HepG2 (cell line): ENCODE data around the gene DOCK10. TPM values are rescaled to one million over a fixed set of nuclear protein-coding genes. Genes with fewer than 3 reads are reported as not detected.

Experiments used
- ATAC-seq: fragments of 200-7000 bp; cut with Tn5 transposase; 3 replicates; pipeline ENCODE4 v1.9.1; 2020; ENCODE audit warnings: mild to moderate bottlenecking, moderate library complexity
- BruUV-seq: library from RNA; stranded (reverse); fragments of 400-500 nt; replicated peaks from 2 replicates; lab custom pipeline; 2021; lab: Mats Ljungman, UMichigan
- CTCF ChIA-PET: fragments of 300-600 bp; formaldehyde crosslinking; extraction: SDS; loops from one replicate; lab custom pipeline; 2021; ENCODE audit warnings: low total read pairs, inconsistent platforms, low intra/inter-chr PET ratio; lab: Yijun Ruan, JAX
- POLR2A ChIA-PET: fragments of 350-600 bp; sonication (Branson Sonifier 250); formaldehyde crosslinking; loops from one replicate; lab custom pipeline; 2020; ENCODE audit warnings: antibody characterized with exemption, inconsistent platforms; lab: Yijun Ruan, JAX
- DNase-seq: peaks from one replicate; pipeline ENCODE4 v3.0.0-alpha.2; 2015; ENCODE audit warnings: low spot score
- FAIRE-seq: peaks from 3 replicates; lab custom pipeline; 2011; peaks lifted over from hg19 to GRCh38; lab: Jason Lieb, UNC
- H2AFZ ChIP-seq: one replicate; pipeline ENCODE4 v1.6.1; 2011; ENCODE audit warnings: low read length, inconsistent platforms
- H3K27ac ChIP-seq: fragments of 300-600 bp; 3 replicates; pipeline ENCODE4 v1.8.0; 2011; ENCODE audit warnings: mixed run types, mild to moderate bottlenecking, mixed read lengths, low read length, inconsistent platforms; ENCODE audit not compliant: insufficient read depth; ENCODE audit errors: extremely low read length
- H3K27me3 ChIP-seq, 2 experiments: fragments of 200-600 bp in 1 of 2; 2 replicates in 1 of 2; 3 replicates in 1 of 2; pipeline versions ENCODE4 v1.6.0 to v1.8.0; 2011; ENCODE audit warnings: low read length in 2 of 2, mild to moderate bottlenecking in 2 of 2, moderate library complexity in 2 of 2, inconsistent platforms in 1 of 2; ENCODE audit not compliant: insufficient read depth in 2 of 2, control insufficient read depth in 1 of 2
- H3K36me3 ChIP-seq, 2 experiments: fragments of 200-600 bp in 1 of 2; replicated peaks in 1 of 2; 2 replicates in 1 of 2; 3 replicates in 1 of 2; pipeline versions ENCODE4 v1.5.1 to v1.8.0; 2011; ENCODE audit warnings: low read length in 2 of 2, inconsistent platforms in 1 of 2; ENCODE audit not compliant: insufficient read depth in 2 of 2, control insufficient read depth in 1 of 2
- H3K4me1 ChIP-seq: 2 replicates; pipeline ENCODE4 v1.5.1; 2012; ENCODE audit warnings: low read length, inconsistent platforms; ENCODE audit not compliant: insufficient read depth
- H3K4me2 ChIP-seq: 2 replicates; pipeline ENCODE4 v1.6.0; 2011; ENCODE audit warnings: low read depth, low read length, inconsistent platforms
- H3K4me3 ChIP-seq, 3 experiments: fragments of 200-600 bp in 1 of 3; sonication (generic), shearing (Covaris generic) in 1 of 3; replicated peaks in 1 of 3; 2 replicates each; pipeline ENCODE4 v1.5.1; 2011 to 2016; ENCODE audit warnings: low read length in 3 of 3, inconsistent platforms in 2 of 3, low read depth in 2 of 3, mild to moderate bottlenecking in 2 of 3, control low read depth in 1 of 3, mixed read lengths in 1 of 3; ENCODE audit not compliant: insufficient read depth in 1 of 3
- H3K79me2 ChIP-seq: one replicate; pipeline ENCODE4 v1.6.1; 2011; ENCODE audit warnings: low read length, inconsistent platforms; ENCODE audit not compliant: insufficient read depth
- H3K9ac ChIP-seq: 2 replicates; pipeline ENCODE4 v1.6.0; 2011; ENCODE audit warnings: mild to moderate bottlenecking, low read depth, low read length, inconsistent platforms; ENCODE audit not compliant: insufficient read depth
- H3K9me3 ChIP-seq: 2 replicates; pipeline ENCODE4 v1.5.1; 2012; ENCODE audit warnings: mild to moderate bottlenecking, low read length
- H4K20me1 ChIP-seq: 2 replicates; pipeline ENCODE4 v1.6.0; 2011; ENCODE audit warnings: inconsistent platforms, mild to moderate bottlenecking, low read length, moderate library complexity; ENCODE audit not compliant: insufficient read depth
- ARHGAP35 ChIP-seq: sonication (generic); formaldehyde crosslinking; IDR thresholded peaks from 2 replicates; pipeline ENCODE4 v1.9.0; 2022; ENCODE audit warnings: mild to moderate bottlenecking, inconsistent platforms, moderate library complexity, missing genetic modification reagents, borderline replicate concordance
- MAFF ChIP-seq: IDR thresholded peaks from 2 replicates; pipeline ENCODE4 v1.6.1; 2011; ENCODE audit warnings: low read depth, low read length, improper control_type of control experiment
- PAF1 ChIP-seq: IDR thresholded peaks from 2 replicates; pipeline ENCODE4 v1.6.1; 2016; ENCODE audit warnings: missing genetic modification reagents, missing compliant biosample characterization
- SKI ChIP-seq: fragments of 450-650 bp; IDR thresholded peaks from one replicate; pipeline ENCODE4 v1.6.1; 2018; ENCODE audit warnings: mild to moderate bottlenecking; ENCODE audit not compliant: partially characterized antibody
- TOE1 ChIP-seq: sonication (generic); formaldehyde crosslinking; IDR thresholded peaks from 2 replicates; pipeline ENCODE4 v1.4.0; 2020; ENCODE audit warnings: mild to moderate bottlenecking, missing genetic modification reagents
- ZBTB10 ChIP-seq: sonication (generic); formaldehyde crosslinking; IDR thresholded peaks from 2 replicates; pipeline ENCODE4 v1.4.0; 2020; ENCODE audit warnings: missing genetic modification reagents, borderline replicate concordance
- ZNF124 ChIP-seq: sonication (generic); formaldehyde crosslinking; IDR thresholded peaks from 2 replicates; pipeline ENCODE4 v1.4.0; 2020; ENCODE audit warnings: missing genetic modification reagents
- ZNF142 ChIP-seq: sonication (generic); formaldehyde crosslinking; IDR thresholded peaks from 2 replicates; pipeline ENCODE4 v1.4.0; 2020; ENCODE audit warnings: missing genetic modification reagents
- ZNF350 ChIP-seq: sonication (generic); formaldehyde crosslinking; IDR thresholded peaks from 2 replicates; pipeline ENCODE4 v1.4.0; 2020; ENCODE audit warnings: mild to moderate bottlenecking, low read depth, missing genetic modification reagents, borderline replicate concordance
- ZNF362 ChIP-seq: sonication (generic); formaldehyde crosslinking; IDR thresholded peaks from 2 replicates; pipeline ENCODE4 v1.4.0; 2020; ENCODE audit warnings: missing genetic modification reagents, mild to moderate bottlenecking, borderline replicate concordance
- ZNF556 ChIP-seq: sonication (generic); formaldehyde crosslinking; IDR thresholded peaks from 2 replicates; pipeline ENCODE4 v1.4.0; 2020; ENCODE audit warnings: mild to moderate bottlenecking, missing genetic modification reagents, borderline replicate concordance
- ZNF614 ChIP-seq: IDR thresholded peaks from 2 replicates; pipeline ENCODE4 v1.6.1; 2018; ENCODE audit warnings: missing biosample characterization, missing genetic modification reagents, inconsistent platforms, borderline replicate concordance
- ZNF776 ChIP-seq: sonication (generic); formaldehyde crosslinking; IDR thresholded peaks from 2 replicates; pipeline ENCODE4 v1.4.0; 2020; ENCODE audit warnings: mild to moderate bottlenecking, missing genetic modification reagents
- WGBS: methylation state at CpG from one replicate; pipeline ENCODE4 v1.1.6; 2017; ENCODE audit warnings: low lambda C conversion rate; 5-methylcytosine and 5-hydroxymethylcytosine counted together
- in situ Hi-C: cut with HindIII; loops from 2 replicates; pipeline ENCODE4 v1.10.0; 2017; ENCODE audit warnings: low pct_unique_long_range_greater_than_20kb; ENCODE audit not compliant: extremely low pct_ligation_motif_present
- intact Hi-C: fragments of 100-400 bp; cut with micrococcal nuclease; formaldehyde crosslinking; loops from one replicate; pipeline ENCODE4 v1.10.0; 2022; ENCODE audit not compliant: unreplicated experiment
- polyA plus RNA-seq, 8 experiments: library from polyadenylated mRNA; depleted of rRNA in 3 of 8; stranded (reverse) in 7 of 8; unstranded in 1 of 8; fragments of >200 nt; fragmentation: Illumina TruSeq in 4 of 8; extraction: Trizol in 4 of 8; gene quantifications; 2 replicates each; pipeline versions ENCODE4 v1.2.1 to v1.2.3, GENCODE V29; 2011 to 2016; ENCODE audit warnings: low read depth in 4 of 8, missing spikeins in 1 of 8, mixed read lengths in 1 of 8; ENCODE audit not compliant: insufficient read depth in 1 of 8
- total RNA-seq, 5 experiments: library from RNA; depleted of rRNA; stranded (reverse); fragments of >200 nt; fragmentation: Illumina TruSeq; extraction: Trizol; gene quantifications; 2 replicates each; pipeline ENCODE4 v1.2.3, GENCODE V29; 2016; ENCODE audit warnings: low read depth in 1 of 5

DOCK10 gene
- total and polyA plus RNA-seq, 2 of the 13 experiments (the other 11 are each of a cell fraction or from before 2014, with no cell fraction given) = not detected

GRCh38 chr2:225033440-225034318, 8.6 kb downstream of the DOCK10 start:
- Histone ChIP-seq H3K4me3 (no peak overlapping the region), H3K4me2 (no peak overlapping the region), H2AFZ (no peak overlapping the region), H3K27ac (no peak overlapping the region), H3K9me3 (no peaks in the 10 kb centered on the region), H3K79me2 (no peaks in the 10 kb centered on the region), H3K9ac (no peak overlapping the region), H3K27me3 (no peaks in the 10 kb centered on the region), H4K20me1 (no peaks in the 10 kb centered on the region), H3K4me1 (no peaks in the 10 kb centered on the region), H3K36me3 (no peaks in the 10 kb centered on the region)
- in situ Hi-C loops (no loop called here), intact Hi-C loops (no loop called here)
- BruUV-seq = no TSS peak
- FAIRE-seq (no peak), ATAC-seq (no peak), DNase-seq (no peak)
- ChIA-PET POLR2A (no interaction called here), CTCF (no interaction called here)
- WGBS = 7% methylated on average over 6 of the region's 6 CpGs
- TF ChIP-seq ZNF614 (CRISPR knock-in tag) = no peak
- TF ChIP-seq ZNF776 (CRISPR knock-in tag) = no peak
- no peak for TF ChIP-seq MAFF
- no peak for TF ChIP-seq ZNF362
- TF ChIP-seq TOE1 (CRISPR knock-in tag) = no peak
- no peak for TF ChIP-seq ZNF142 (CRISPR knock-in tag)
- TF ChIP-seq ARHGAP35 (CRISPR knock-in tag) = no peak
- no peak for TF ChIP-seq PAF1 (CRISPR knock-in tag)
- no peak for TF ChIP-seq ZNF124
- TF ChIP-seq ZNF556 = no peak
- no peak for TF ChIP-seq ZNF350 (CRISPR knock-in tag)
- no peak for TF ChIP-seq SKI
- TF ChIP-seq ZBTB10 = no peak
